T follicular helper cell (primary cell): ENCODE results near the gene ANKRD6.
"Not testable (repeated sequence)": the region's sequence is repeated elsewhere in the genome, so short reads cannot be mapped to it uniquely, and the experiment has no call there.

Experiments used
- DNase-seq: peaks from one replicate; pipeline ENCODE4 v3.0.0-alpha.2; 2020; ENCODE audit warnings: low read depth
- total RNA-seq, 2 experiments: gene quantifications; one replicate each; lab custom pipeline; 2026; lab: John Stamatoyannopoulos, UW

Gene ANKRD6
- 4.5 to 11.3 reads per million in 2 experiments for total RNA-seq

- DNase-seq, result peak; percentile 71
Observed at GRCh38 chr6:89432875-89433251, at the start of gene ANKRD6. ANKRD6 (plus strand) TSS chr6:89433152; CDS start chr6:89566977, 133,825 bp downstream.

- no peak for DNase-seq
Observed at GRCh38 chr6:89385156-89385667, 47.7 kb upstream of the ANKRD6 start.

DNA sequence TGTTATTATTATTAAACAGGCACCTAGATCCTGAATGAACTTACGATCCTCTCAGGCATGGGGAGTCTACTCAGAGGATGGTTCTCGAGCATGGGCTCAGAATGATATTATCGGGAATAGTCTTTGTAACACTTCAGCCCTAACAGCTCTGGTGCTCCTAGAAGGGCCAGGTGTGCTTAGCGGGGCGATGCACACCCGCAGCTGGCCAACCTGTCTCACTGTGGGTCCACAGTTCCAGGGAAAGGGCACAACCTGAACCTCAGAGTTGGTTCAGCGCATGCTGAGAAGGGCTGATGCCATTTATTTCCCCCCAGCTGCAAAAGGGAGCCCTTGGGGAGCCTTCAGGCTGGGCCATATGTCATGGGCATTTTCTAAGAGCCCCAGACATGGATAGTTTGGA, 47.1 kb upstream of the ANKRD6 start:
- no peak for DNase-seq

GRCh38 chr6:89386917-89387491, 45.9 kb upstream of the ANKRD6 start:
- no peak for DNase-seq

- DNase-seq, result no peak
Observed at GRCh38 chr6:89387516-89388201, 45.3 kb upstream of the ANKRD6 start.

DNA sequence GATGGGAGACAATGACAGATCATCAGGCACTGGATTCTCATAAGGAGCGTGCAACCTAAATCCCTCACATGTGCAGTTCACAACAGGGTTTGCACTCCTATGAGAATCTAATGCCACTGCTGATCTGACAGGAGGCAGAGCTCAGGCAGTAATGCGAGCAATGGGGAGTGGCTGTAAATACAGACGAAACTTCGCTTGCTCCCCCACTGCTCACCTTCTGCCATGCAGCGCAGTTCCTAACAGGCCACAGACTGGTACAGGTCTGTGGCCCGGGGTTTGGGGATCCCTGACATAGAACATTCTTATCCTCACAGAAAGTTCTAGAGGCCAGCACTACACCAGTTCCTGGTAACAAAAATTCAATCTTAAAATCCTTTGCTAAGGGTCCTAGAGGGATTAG, 44.1 kb upstream of the ANKRD6 start:
- DNase-seq, result no peak

GRCh38 chr6:89392823-89393222, 40.1 kb upstream of the ANKRD6 start:
- no peak for DNase-seq

- no peak for DNase-seq
Observed at GRCh38 chr6:89393659-89394058, 39.3 kb upstream of the ANKRD6 start.

GRCh38 chr6:89397884-89398283, 35.1 kb upstream of the ANKRD6 start:
- not testable (repeated sequence) for DNase-seq

DNA sequence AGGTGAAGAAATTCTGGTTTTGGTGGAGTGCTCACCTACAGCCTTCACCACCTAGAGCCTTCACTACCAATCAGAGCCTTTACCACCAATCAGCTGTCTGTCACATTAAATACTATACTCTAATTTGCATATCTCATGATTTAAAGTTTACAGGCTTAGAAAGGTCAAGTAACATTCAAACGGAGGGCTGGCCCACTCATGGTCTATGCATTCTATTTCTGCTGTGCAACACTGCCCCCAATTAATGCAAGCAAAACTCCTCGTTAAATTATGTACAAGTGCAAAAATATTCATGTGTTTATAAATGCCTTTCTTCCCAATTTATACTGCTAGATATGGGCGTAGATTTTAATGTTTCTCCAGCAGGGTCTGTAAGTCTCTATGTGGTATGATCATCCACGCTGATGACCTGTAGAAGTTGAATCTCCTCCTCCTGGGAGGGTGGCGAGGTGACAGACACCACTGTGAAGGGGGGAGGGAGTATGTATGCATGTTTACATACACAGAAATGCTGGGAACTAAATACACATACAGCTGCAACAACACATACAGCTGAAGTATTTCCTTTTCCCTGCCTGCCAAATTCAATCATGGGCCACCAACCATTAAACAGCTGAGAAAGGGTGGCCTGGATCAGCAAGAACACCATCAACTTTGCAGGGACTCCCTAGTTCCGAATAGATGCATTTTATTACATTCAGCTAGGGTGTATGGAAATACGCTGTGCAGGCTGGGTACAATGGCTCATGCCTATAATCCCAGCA, 34.0 kb upstream of the ANKRD6 start:
- DNase-seq, result no peak

GRCh38 chr6:89400050-89400449, 32.9 kb upstream of the ANKRD6 start:
- DNase-seq, result no peak

GRCh38 chr6:89400912-89401399, 32.0 kb upstream of the ANKRD6 start:
- no peak for DNase-seq

GRCh38 chr6:89402776-89403175, 30.2 kb upstream of the ANKRD6 start:
- no peak for DNase-seq

GRCh38 chr6:89404512-89404911, 28.4 kb upstream of the ANKRD6 start:
- no peak for DNase-seq

GRCh38 chr6:89406141-89406540, 26.8 kb upstream of the ANKRD6 start:
- DNase-seq, result no peak

DNA sequence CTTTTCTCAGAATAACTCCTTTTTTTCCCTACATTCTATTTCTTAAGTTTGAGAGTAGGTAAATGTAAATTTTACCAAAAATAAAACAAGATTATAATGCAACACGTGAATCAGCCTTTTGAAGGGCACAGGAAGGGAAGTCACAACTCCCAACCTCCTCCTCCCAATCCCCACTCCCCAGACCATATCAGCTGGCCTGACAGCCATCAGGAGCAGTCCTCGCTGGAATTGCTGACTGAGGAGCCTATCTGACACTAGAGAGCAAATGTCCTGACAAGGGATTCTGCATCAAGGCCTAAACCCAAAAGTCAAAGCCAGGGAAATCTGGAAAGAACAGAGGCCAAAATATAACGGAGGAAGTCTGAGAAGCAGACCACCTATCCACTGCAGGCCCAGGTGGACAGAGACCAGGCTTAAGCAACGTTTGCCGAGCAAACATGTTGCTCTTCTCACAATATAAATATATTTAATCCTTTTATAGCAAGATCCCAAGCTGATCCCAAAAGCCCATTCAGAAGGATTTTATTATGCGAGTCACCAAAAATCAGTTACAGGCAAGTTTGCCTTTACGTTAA, 23.4 kb upstream of the ANKRD6 start:
- no peak for DNase-seq

DNA sequence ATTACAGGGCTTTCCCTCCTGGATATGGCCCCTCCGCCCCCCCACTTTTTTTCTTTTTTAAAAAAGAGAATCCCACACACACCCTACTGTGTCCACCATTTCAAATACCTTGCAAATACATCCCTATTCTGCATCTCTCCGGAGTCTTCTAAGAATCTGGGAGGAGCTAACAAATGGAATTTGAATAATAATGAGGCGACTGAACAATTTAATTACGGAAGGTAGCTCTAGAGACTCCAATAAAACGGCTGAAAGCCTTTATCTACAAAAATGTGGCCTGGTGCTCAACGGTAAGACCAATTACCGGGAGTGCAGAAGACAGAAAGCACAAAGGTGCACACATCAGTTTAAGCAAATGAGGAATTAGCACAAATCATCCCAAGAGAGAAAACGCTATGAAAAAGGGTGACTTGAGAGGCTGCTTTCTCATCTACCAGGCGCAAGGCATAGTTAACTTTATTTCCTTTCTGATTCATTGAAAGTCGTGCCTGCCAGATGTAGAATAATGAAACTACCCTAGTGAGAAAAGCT, 22.7 kb upstream of the ANKRD6 start:
- no peak for DNase-seq

DNA sequence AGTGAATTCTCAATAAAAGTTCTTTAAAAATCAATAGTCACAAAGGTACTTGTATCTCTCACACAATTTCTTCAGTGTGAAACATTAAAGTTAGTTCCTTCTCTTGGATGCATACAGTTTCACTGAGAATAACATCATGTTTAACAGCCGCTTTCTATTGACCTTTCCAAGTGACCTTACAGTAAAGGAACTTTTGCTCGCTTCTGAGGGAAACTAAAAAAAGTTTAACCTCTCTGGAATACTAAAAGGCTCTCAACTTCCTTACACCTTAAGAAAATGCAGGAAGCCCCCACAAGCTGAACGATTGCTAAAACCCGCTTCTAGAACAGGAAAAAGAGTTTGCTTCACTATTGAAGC, 22.2 kb upstream of the ANKRD6 start:
- no peak for DNase-seq

DNA sequence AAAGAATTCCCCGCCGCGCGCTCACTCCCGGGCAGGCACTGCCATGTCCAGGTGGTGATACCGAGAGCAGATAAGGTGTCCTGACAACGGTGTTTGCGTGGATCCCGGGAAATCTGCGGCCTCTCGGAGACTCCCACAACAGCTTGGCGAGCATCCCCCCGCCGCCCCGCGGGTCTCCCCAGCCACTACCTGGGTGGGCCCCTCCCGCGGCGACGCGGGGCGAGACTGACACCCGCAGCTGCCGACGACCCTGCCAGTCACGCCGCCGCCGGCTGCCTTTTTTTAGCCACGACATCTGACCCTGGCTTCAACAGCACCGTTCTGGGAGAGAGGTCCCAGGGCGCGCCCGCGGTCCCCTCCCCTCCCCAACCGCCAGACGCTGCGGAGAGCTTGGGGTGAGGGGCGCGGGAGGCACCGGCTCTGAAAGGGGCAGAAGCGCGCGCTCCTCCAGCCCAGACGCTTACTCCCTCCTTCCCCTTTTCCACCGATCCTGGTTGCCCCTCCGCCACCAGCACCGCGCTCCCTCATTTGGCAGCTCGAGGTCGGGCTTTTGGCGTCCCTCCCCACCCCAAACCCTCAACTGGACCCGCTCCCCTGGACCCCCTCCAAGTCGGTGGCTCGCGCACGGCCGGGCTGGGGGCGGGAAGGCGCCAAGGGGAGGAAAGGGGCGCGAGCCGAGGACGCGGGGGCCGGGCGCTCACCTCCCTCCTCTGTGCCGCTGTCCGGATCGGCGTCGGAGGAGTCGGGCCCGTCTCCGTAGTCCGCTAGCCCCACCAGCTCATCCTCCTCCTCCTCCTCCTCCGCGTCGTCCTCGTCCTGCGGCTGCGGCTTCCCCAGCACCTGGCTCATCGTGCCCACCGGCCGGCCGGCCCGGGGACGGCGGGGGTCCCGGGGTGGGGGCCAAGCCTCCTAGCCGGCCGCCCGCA, 21.5 kb upstream of the ANKRD6 start:
- DNase-seq, result no peak

DNA sequence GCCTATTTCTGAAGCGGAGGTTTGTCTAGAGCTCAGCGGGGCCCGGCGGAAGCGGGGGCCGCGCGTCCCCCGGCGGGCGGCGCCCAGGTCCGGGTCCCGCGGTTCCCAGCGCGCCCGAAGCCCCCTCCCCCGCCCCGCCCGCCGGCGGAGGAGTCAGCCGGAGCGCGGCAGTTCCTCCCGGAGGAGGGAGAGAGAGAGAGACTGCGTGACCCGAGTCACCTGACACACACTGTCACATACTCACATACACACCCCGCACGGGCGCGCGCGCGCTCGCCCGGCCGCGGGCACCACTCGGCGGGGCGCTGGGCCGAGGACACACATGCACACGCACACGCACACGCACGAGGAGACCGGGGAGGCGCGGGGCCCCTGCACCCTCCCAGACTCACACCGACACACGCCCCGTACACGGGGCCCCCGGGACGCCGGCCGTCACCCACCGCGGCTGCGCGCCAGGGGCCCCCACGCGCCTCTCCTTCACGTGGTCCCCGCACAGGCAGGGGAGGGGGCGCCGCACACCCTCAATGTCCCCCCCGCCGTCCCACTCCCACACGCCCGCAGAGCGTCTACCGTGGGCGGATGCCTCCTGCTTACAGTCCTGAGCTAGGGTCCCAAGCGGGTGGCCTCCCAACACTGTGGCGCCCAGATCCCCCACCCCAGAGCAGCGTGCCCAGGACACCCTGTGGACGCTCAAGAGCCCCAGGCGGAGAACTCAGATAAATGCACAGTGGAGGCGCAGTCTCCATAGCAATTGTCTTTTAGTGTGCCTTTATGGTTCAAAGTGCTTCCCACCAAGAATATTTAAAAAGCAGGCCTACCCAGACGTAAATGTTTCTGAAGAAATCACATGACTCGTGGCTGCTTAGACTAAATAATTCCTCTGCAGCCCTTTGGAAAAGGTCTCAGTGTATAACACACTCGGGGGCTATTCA, 20.6 kb upstream of the ANKRD6 start, which contains the start of gene RRAGD:
TSS of gene RRAGD (minus strand) at position 203 of the 935 bp plus-strand sequence. CDS start 280 bp downstream, outside the sequence.
- DNase-seq, result peak; percentile 40
